HUES48 (cell line): ENCODE measurements around the gene C1orf210.

ENCODE experiments used
- H3K27ac ChIP-seq: one replicate; pipeline ENCODE4 v1.7.0; 2013; ENCODE audit warnings: low read depth, low read length, inconsistent platforms
- H3K27me3 ChIP-seq: 2 replicates; pipeline ENCODE4 v1.6.1; 2013; ENCODE audit warnings: mild to moderate bottlenecking, low read length; ENCODE audit not compliant: control insufficient read depth, insufficient read depth
- H3K36me3 ChIP-seq: 2 replicates; pipeline ENCODE4 v1.6.1; 2013; ENCODE audit warnings: low read length; ENCODE audit not compliant: control insufficient read depth, insufficient read depth
- H3K4me1 ChIP-seq: 2 replicates; pipeline ENCODE4 v1.6.1; 2013; ENCODE audit warnings: mild to moderate bottlenecking, low read length; ENCODE audit not compliant: control insufficient read depth, insufficient read depth
- H3K4me3 ChIP-seq: 2 replicates; pipeline ENCODE4 v1.5.1; 2013; ENCODE audit warnings: mild to moderate bottlenecking, low read depth, low read length
- H3K9ac ChIP-seq: 2 replicates; pipeline ENCODE4 v1.6.1; 2013; ENCODE audit warnings: mild to moderate bottlenecking, low read depth, low read length, moderate library complexity
- H3K9me3 ChIP-seq: 2 replicates; pipeline ENCODE4 v1.6.1; 2013; ENCODE audit warnings: low read length; ENCODE audit not compliant: control insufficient read depth, insufficient read depth

The C1orf210 gene

DNA sequence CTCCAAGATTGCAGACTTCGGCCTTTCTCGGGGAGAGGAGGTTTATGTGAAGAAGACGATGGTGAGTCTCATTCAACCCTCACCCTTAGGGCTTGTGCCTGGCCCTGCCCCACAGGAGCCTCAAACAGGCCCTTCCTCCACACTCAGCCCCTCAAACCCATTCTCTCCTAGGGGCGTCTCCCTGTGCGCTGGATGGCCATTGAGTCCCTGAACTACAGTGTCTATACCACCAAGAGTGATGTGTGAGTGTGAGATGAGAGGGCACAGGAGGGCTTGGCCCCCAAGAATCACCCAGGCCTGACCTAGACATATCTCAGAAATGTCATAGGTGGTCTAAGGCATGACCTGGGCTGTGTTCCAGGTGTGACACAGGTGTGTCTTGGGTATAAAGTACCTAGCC, 33.9 kb upstream of the C1orf210 start:
- Histone ChIP-seq H3K9me3 (no peaks in the 10 kb centered on the region), H3K36me3 (no peaks in the 10 kb centered on the region), H3K27me3 (no peaks in the 10 kb centered on the region), H3K4me3 (no peak overlapping the region), H3K4me1 (0 out of 2 replicates have a peak, but pooled peaks cover under 1% of the 10 kb centered on the region), H3K9ac (no peak overlapping the region), H3K27ac (no peak overlapping the region)

DNA sequence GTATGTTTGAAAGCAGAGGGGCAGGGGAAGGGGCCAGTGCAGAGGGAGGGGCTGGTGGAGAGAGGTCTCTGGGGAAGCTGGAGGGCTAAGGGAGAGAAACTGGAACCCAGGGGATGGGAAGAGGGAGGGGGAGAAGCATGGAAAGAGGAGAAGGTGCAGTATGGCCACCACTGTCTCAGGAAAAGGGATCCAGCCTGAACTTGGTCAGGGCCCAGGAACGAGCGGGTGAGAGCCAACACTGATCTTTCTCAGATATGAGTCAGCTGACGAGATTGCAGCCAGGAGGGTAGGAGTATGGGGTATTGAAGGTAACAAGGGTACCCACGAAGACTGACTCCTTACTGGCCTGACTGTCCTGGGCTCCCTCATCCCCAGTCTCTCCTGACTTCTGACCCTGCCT, 33.5 kb upstream of the C1orf210 start:
- no peaks in the 10 kb centered on the region for H3K36me3 ChIP-seq
- H3K9ac ChIP-seq, result no peak overlapping the region
- H3K4me1 ChIP-seq, result no peaks in the 10 kb centered on the region
- no peak overlapping the region for H3K27ac ChIP-seq
- no peaks in the 10 kb centered on the region for H3K9me3 ChIP-seq
- H3K27me3 ChIP-seq, result no peaks in the 10 kb centered on the region
- no peak overlapping the region for H3K4me3 ChIP-seq

DNA sequence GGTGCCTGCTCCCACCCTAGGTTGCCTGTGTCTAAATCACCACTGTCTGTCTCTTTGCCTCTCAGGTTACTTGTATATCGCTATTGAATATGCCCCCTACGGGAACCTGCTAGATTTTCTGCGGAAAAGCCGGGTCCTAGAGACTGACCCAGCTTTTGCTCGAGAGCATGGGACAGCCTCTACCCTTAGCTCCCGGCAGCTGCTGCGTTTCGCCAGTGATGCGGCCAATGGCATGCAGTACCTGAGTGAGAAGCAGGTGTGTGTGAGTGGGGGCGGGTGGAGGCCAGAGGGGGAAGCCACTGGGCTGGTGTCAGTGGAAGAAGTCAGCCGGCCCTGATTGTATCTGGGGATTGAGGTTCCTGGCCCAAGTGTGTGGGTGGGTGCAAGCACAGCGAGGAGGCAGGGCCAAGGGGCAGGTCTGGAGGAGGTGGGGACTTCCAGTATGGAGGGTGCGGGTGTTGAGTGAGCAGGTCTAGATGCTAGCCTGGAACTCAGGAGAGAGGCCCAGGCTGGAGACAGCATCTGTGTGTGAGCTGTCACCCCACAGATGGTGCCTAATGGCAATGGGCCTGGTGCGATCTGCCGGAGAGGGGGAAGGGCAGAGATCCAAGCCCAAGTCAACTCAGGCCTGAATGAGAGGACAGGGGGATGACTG, 32.6 kb upstream of the C1orf210 start:
- no peaks in the 10 kb centered on the region for H3K4me1 ChIP-seq
- H3K4me3 ChIP-seq, result no peak overlapping the region
- H3K27ac ChIP-seq, result no peak overlapping the region

DNA sequence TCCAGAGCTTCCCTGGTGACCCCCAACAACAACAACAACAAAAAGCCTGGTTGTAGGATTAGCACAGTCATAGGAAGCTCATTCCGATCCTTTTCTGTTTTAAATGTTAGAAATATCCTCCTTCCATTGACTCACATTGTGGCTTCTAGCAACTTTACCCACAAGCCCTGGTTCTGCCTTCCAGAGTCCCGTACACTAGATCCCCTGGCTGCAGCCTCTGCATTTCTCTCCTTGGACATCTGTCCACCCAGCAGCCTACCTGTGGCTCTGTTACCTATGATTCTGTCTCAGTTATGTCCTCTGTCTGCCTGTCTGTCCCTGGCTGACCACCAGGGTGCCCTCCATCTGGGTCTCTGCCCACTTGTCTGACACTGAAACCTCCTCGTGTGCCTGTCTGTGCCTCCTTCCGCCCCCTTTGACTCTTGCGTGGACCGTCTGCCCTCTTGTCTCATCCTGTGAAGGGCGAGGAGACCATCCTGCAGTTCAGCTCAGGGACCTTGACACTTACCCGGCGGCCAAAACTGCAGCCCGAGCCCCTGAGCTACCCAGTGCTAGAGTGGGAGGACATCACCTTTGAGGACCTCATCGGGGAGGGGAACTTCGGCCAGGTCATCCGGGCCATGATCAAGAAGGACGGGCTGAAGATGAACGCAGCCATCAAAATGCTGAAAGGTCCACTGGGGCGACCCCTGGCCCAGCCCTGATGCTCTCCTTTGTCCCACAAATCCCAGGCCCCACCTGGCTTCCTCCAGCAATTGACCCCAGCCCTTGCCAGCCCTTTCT, 31.5 kb upstream of the C1orf210 start:
- no peaks in the 10 kb centered on the region for H3K9me3 ChIP-seq
- H3K36me3 ChIP-seq, result no peaks in the 10 kb centered on the region
- H3K9ac ChIP-seq, result no peak overlapping the region
- no peak overlapping the region for H3K27ac ChIP-seq
- no peaks in the 10 kb centered on the region for H3K27me3 ChIP-seq
- H3K4me1 ChIP-seq, result no peaks in the 10 kb centered on the region
- no peak overlapping the region for H3K4me3 ChIP-seq

More for the DNA sequence above, 32.6 kb upstream of the C1orf210 start:
- H3K9me3 ChIP-seq, result no peaks in the 10 kb centered on the region
- no peaks in the 10 kb centered on the region for H3K36me3 ChIP-seq
- no peak overlapping the region for H3K9ac ChIP-seq
- H3K27me3 ChIP-seq, result no peaks in the 10 kb centered on the region

GRCh38 chr1:43315963-43316737, 30.8 kb upstream of the C1orf210 start:
- no peaks in the 10 kb centered on the region for H3K4me1 ChIP-seq

GRCh38 chr1:43315481-43315880, 30.1 kb upstream of the C1orf210 start:
- Histone ChIP-seq H3K9me3 (no peaks in the 10 kb centered on the region), H3K4me3 (no peak overlapping the region), H3K27ac (no peak overlapping the region), H3K27me3 (no peaks in the 10 kb centered on the region), H3K4me1 (no peaks in the 10 kb centered on the region), H3K36me3 (no peaks in the 10 kb centered on the region), H3K9ac (no peak overlapping the region)

More at GRCh38 chr1:43315963-43316737, 30.8 kb upstream of the C1orf210 start:
- Histone ChIP-seq H3K9ac (no peak overlapping the region), H3K27ac (no peak overlapping the region), H3K36me3 (no peaks in the 10 kb centered on the region), H3K4me3 (no peak overlapping the region), H3K9me3 (no peaks in the 10 kb centered on the region), H3K27me3 (no peaks in the 10 kb centered on the region)

DNA sequence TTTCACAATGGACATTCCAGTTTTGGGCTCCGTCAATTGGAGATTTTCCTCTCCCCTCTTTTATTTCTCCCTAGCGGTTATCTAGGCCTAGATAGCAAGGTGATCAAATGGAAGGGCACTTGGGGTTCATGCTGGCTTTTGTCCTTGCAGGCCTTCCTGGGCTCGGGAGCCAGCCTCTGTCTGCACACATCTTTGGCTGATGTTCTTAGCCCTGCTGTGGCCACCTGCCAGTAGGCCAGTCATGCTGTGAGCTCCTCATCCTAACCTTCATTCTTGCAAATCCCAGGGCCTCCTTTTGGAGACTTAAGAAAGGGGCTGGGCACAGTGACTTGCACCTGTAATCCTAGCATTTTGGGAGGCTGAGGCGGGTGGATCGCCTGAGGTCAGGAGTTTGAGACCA, 28.9 kb upstream of the C1orf210 start:
- H3K4me1 ChIP-seq, result no peaks in the 10 kb centered on the region
- no peak overlapping the region for H3K4me3 ChIP-seq
- H3K36me3 ChIP-seq, result no peaks in the 10 kb centered on the region
- no peaks in the 10 kb centered on the region for H3K27me3 ChIP-seq
- no peaks in the 10 kb centered on the region for H3K9me3 ChIP-seq
- H3K9ac ChIP-seq, result no peak overlapping the region
- H3K27ac ChIP-seq, result no peak overlapping the region

- Histone ChIP-seq H3K27ac (no peak overlapping the region), H3K27me3 (no peaks in the 10 kb centered on the region), H3K4me1 (no peaks in the 10 kb centered on the region), H3K4me3 (no peak overlapping the region), H3K9ac (no peak overlapping the region), H3K36me3 (no peaks in the 10 kb centered on the region), H3K9me3 (no peaks in the 10 kb centered on the region)
Measured at GRCh38 chr1:43313771-43314170, 28.4 kb upstream of the C1orf210 start.

DNA sequence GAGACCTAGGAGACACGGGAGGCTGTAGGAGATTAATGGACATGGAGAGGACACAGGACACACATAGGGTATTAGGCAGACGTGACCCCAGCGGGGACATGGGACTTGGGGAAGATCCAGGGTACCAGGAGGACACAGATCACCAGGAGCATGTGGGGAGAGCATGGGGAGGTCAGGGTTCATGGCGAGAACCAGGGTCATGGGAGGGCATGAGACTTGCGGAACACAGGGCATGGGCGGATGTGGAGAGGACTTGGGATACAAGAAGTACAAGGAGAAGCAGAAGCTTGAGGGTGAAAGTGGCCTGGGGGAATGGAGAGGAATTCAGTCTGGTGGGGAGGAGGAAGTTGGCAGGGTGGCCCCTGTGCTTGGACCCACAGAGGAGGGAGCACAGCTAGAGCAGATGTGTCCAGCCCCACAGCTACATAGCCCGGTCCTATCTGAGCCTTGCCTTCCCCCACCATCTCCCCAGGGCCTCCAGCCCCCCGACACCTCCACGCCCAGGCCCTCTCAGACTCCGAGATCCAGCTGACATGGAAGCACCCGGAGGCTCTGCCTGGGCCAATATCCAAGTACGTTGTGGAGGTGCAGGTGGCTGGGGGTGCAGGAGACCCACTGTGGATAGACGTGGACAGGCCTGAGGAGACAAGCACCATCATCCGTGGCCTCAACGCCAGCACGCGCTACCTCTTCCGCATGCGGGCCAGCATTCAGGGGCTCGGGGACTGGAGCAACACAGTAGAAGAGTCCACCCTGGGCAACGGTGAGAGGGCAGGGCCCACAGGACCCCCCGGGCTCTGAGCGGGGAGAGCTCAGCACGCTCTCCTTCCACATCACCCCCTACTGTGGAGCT, 27.5 kb upstream of the C1orf210 start:
- H3K27me3 ChIP-seq, result no peaks in the 10 kb centered on the region
- no peaks in the 10 kb centered on the region for H3K36me3 ChIP-seq
- no peak overlapping the region for H3K4me3 ChIP-seq
- no peaks in the 10 kb centered on the region for H3K4me1 ChIP-seq
- no peaks in the 10 kb centered on the region for H3K9me3 ChIP-seq
- H3K27ac ChIP-seq, result no peak overlapping the region
- H3K9ac ChIP-seq, result no peak overlapping the region

DNA sequence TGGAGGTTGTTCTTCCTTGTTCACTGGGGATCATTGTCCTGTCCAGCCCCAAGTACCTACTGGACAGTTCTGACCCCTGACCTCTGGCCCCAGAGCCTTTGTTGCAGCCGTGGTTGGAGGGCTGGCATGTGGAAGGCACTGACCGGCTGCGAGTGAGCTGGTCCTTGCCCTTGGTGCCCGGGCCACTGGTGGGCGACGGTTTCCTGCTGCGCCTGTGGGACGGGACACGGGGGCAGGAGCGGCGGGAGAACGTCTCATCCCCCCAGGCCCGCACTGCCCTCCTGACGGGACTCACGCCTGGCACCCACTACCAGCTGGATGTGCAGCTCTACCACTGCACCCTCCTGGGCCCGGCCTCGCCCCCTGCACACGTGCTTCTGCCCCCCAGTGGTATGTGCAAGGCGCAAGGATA, 26.8 kb upstream of the C1orf210 start:
- Histone ChIP-seq H3K4me3 (no peak overlapping the region), H3K27ac (no peak overlapping the region), H3K4me1 (no peaks in the 10 kb centered on the region), H3K27me3 (no peaks in the 10 kb centered on the region), H3K36me3 (no peaks in the 10 kb centered on the region), H3K9ac (no peak overlapping the region), H3K9me3 (no peaks in the 10 kb centered on the region)
